Suprapubic skin (tissue), 3 donors: ENCODE measurements around the gene TMCO4.

ENCODE experiments used
- EP300 ChIP-seq: sonication (generic); formaldehyde crosslinking; IDR thresholded peaks from one replicate; pipeline ENCODE4 v1.6.1; 2017; ENCODE audit warnings: antibody characterized with exemption
- POLR2A ChIP-seq, 2 donors: fragments of 450-650 bp; IDR thresholded peaks; one replicate each; pipeline ENCODE4 v1.6.1; 2017; ENCODE audit warnings: antibody characterized with exemption in 2 of 2, mild to moderate bottlenecking in 2 of 2, moderate library complexity in 2 of 2
- TF ChIP-seq, protein P1 (sequence below), 2 donors: fragments of 200-600 bp in 1 of 2; fragments of 450-650 bp in 1 of 2; sonication (generic) in 1 of 2; IDR thresholded peaks; one replicate each; pipeline ENCODE4 v1.5.1; 2016 to 2019; ENCODE audit warnings: antibody characterized with exemption in 2 of 2, mild to moderate bottlenecking in 1 of 2, moderate library complexity in 1 of 2

GRCh38 chr1:19802269-19802668, 2.6 kb upstream of the TMCO4 start:
- TF ChIP-seq, protein P1, sequence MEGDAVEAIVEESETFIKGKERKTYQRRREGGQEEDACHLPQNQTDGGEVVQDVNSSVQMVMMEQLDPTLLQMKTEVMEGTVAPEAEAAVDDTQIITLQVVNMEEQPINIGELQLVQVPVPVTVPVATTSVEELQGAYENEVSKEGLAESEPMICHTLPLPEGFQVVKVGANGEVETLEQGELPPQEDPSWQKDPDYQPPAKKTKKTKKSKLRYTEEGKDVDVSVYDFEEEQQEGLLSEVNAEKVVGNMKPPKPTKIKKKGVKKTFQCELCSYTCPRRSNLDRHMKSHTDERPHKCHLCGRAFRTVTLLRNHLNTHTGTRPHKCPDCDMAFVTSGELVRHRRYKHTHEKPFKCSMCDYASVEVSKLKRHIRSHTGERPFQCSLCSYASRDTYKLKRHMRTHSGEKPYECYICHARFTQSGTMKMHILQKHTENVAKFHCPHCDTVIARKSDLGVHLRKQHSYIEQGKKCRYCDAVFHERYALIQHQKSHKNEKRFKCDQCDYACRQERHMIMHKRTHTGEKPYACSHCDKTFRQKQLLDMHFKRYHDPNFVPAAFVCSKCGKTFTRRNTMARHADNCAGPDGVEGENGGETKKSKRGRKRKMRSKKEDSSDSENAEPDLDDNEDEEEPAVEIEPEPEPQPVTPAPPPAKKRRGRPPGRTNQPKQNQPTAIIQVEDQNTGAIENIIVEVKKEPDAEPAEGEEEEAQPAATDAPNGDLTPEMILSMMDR (IDR thresholded peaks at IDR 0.05): no peak
- no peak for TF ChIP-seq POLR2A (IDR thresholded peaks at IDR 0.05)
- no peak for TF ChIP-seq EP300
